LNCaP clone FGC (cell line): ENCODE data around the gene CNDP2.
A peak's percentile ranks its signal among the peaks of the same experiment; 100 is the strongest.

ENCODE experiments used
- DNase-seq: peaks from one replicate; pipeline ENCODE4 v3.0.0-alpha.2; 2011; ENCODE audit warnings: low read depth
- H3K4me3 ChIP-seq: 2 replicates; pipeline ENCODE4 v1.5.1; 2011; ENCODE audit warnings: mild to moderate bottlenecking, low read depth, low read length, control low read depth
- TF ChIP-seq, protein P1 (sequence below): IDR thresholded peaks from 2 replicates; pipeline ENCODE4 v1.5.1; 2012; ENCODE audit warnings: mild to moderate bottlenecking; ENCODE audit not compliant: control insufficient read depth, insufficient read depth; ENCODE audit errors: extremely low read depth

The CNDP2 gene

DNA sequence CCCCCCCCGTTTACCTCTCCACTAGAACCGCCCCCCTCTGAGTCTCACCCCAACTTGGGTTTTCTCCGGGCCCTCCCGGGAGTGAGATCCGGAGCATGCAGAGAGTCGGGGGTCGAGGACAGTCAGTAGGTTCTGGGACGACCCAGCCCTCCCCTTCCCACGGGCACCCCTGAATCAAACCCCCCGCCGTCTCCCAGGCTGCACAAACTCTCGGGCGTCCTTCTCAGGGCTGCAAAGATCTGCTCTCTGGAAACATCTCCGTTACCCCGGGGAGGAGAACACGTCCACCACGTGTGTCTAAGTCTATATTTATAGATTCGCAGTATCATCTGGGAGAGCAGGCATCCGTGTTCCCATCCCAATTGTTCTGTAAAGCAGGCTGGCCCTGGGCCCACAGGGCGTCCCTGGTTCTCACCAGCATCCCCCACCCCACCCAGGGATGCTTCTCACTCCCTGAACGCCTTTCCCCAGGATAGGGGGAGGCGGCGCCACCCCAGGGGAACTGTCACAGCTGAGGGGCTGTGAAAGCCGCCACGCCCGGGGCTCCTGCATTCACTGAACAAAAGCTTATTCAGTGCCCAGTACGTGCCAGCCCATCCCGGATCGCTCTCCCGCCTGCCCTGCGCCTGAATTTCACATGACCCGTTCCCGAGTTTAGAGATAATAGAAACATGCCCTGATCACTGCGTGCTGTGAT is 38.3 kb upstream of the CNDP2 start:
- TF ChIP-seq, protein P1, sequence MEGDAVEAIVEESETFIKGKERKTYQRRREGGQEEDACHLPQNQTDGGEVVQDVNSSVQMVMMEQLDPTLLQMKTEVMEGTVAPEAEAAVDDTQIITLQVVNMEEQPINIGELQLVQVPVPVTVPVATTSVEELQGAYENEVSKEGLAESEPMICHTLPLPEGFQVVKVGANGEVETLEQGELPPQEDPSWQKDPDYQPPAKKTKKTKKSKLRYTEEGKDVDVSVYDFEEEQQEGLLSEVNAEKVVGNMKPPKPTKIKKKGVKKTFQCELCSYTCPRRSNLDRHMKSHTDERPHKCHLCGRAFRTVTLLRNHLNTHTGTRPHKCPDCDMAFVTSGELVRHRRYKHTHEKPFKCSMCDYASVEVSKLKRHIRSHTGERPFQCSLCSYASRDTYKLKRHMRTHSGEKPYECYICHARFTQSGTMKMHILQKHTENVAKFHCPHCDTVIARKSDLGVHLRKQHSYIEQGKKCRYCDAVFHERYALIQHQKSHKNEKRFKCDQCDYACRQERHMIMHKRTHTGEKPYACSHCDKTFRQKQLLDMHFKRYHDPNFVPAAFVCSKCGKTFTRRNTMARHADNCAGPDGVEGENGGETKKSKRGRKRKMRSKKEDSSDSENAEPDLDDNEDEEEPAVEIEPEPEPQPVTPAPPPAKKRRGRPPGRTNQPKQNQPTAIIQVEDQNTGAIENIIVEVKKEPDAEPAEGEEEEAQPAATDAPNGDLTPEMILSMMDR, result no peak
- no peak overlapping the region for H3K4me3 ChIP-seq
- no peak for DNase-seq

DNA sequence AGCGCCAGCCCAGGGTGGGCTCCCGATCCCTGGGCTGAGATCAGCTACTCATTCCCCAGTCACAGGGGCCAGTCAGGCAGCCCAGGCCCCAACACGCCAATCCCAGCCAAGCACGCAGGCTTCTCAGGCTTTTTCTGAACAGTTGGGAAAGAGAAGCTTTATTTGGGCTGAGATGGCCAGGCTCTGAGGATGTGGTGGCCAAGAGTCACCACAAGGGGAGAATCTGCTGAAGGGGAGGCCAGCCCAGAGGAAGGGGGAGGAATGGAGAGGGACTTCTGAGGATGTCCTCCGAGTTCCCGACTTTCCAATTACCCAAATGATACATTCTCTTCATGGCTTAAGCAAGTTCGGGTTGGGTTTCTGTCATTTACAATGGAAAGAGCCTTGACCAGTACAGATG is 36.3 kb upstream of the CNDP2 start:
- TF ChIP-seq, protein P1, result no peak
- DNase-seq, result no peak
- H3K4me3 ChIP-seq, result no peak overlapping the region

DNA sequence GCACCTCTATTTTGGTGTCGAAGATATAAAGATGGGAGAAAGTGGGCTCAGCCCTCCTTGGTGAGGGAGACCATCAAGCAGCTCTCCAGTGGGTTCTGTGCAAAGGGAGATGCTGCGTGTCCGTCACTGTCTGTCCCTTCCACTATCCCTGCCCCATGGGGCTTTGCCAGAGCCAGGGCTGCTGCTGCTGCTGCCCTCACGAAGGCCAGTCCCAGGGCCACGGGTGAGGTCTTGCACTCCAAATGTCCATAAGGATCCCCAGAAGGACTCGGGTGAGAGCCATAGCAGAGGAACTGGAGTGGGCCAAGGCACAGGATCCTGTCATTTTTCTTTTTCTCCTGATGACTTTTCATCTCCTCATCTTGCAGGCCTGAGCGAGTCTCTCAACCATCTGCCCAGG is 35.3 kb upstream of the CNDP2 start:
- no peak overlapping the region for H3K4me3 ChIP-seq
- no peak for DNase-seq
- TF ChIP-seq, protein P1, result no peak

DNA sequence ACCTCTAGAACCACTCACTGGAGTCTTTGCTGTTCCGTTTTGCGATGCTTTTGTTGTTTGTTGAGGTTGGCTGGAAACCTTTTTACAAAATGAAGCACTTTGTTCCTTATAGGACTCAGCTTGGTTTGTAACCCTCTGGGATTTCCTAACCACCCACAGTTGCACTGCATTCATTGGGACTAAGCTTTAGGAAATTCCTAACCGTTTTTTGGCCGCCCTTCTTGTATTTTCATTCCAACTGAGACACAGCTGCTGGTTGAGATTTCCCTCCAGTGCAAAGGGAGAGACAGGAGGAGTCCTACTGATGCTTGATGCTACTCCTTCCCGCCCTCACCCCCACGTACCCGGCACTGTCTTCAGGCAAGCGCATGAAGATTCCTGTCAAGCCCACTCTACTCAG is 32.9 kb upstream of the CNDP2 start:
- TF ChIP-seq, protein P1, result no peak
- no peak for DNase-seq
- no peak overlapping the region for H3K4me3 ChIP-seq

DNA sequence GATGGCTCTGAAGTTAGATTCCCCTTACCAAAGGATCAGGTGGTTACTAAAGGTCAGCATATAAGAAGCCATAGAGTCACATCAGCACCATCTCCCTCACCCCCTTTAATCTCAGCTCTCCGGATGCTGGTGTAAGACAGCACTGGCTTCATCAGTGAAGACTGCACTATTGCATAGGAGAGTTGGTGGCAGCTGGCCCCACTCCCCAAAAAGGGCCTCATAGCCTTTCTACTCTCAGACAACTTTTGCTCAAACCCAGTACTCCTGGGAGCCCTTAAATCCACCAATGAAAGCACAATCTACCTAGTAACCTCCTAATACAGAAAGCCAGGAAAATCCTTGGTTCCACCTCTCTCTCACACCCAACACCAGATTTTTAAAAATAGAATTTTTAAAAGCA is 32.2 kb upstream of the CNDP2 start:
- no peak overlapping the region for H3K4me3 ChIP-seq
- no peak for DNase-seq
- TF ChIP-seq, protein P1, result no peak

DNA sequence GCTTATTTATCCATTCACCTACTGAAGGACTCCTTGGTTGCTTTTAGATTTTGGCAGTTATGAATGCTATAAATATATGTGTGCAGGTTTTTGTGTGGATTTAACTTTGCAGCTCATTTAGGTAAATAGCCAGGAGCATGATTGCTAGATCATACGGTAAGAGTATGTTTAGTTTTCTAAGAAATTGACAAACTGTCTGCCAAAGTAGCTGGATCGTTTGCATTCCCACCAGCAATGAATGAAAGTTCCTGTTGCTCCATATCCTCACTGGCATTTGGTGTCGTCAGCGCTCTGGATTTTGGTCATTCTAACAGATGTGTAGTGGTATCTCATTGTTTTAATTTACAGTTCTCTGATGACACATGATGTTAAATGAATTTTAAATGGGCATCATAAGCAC is 30.4 kb upstream of the CNDP2 start:
- DNase-seq, result peak; percentile 86
- TF ChIP-seq, protein P1, result no peak

DNA sequence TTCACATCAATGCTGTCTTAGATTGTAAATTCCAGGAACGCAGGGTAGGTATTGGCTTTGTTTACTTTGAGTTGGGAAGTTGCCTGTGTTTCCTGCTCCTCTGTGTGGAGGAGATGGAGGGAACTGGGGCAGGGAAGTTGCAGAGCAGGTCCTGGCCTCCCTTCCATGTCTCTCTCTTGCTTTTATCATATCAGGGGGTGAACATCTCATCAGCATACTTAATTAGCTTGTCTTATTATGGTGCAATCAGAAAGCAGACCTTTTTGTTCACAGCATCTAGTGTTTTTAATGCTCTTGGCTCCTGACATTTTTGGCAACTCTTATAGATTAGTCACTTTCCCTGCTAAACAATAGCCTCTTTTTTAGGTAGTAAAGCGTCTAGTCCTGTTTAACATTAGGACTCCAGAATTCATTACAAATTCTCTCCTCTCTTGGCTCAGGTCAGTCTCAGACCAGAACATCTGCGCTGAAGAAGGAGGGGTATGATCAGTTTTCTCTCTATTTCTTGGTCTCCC is 27.6 kb upstream of the CNDP2 start:
- TF ChIP-seq, protein P1, result no peak

More for the DNA sequence above, 30.4 kb upstream of the CNDP2 start:
- H3K4me3 ChIP-seq, result no peak overlapping the region

More for the DNA sequence above, 27.6 kb upstream of the CNDP2 start:
- DNase-seq, result peak; percentile 74
- H3K4me3 ChIP-seq, result no peak overlapping the region
